ENCODE results near the gene MYO1D. TPM values are rescaled to one million over a fixed set of nuclear protein-coding genes. Genes with fewer than 3 reads are reported as not detected.

Gene MYO1D
- total and polyA plus RNA-seq, 2 of the 13 experiments (the other 11 are each of a cell fraction or from before 2014, with no cell fraction given): 13.2 to 17.3 TPM

GRCh38 chr17:32604966-32605365, 272.0 kb downstream of the MYO1D start:
- DNase-seq (ENCODE audit: low spot score) (peak; percentile 9), FAIRE-seq (peak; percentile 30), ATAC-seq (no peak)
- Histone ChIP-seq H3K4me2 (ENCODE audit: low read depth, low read length) (no peak overlapping the region), H3K79me2 (ENCODE audit: insufficient read depth, low read length) (no peaks in the 10 kb centered on the region), H3K4me3 (replicated peaks in 1 of 3; ENCODE audit: insufficient read depth in 1 of 3, low read depth in 2 of 3, low read length in 3 of 3) (no peak overlapping the region), H3K4me1 (ENCODE audit: insufficient read depth, low read length) (no peaks in the 10 kb centered on the region), H3K9me3 (ENCODE audit: low read length) (no peaks in the 10 kb centered on the region), H4K20me1 (ENCODE audit: insufficient read depth, low read length) (no peaks in the 10 kb centered on the region), H2AFZ (ENCODE audit: low read length) (no peak overlapping the region), H3K27ac (ENCODE audit: extremely low read length, insufficient read depth, low read length) (no peak overlapping the region), H3K36me3 (replicated peaks in 1 of 2; ENCODE audit: control insufficient read depth in 1 of 2, insufficient read depth in 2 of 2, low read length in 2 of 2) (no peaks in the 10 kb centered on the region; a peak in 1 of 5 replicates), H3K9ac (ENCODE audit: insufficient read depth, low read depth, low read length) (no peak overlapping the region), H3K27me3 (ENCODE audit: control insufficient read depth in 1 of 2, insufficient read depth in 2 of 2, low read length in 2 of 2) (no peaks in the 10 kb centered on the region)
- in situ Hi-C loops (cut with HindIII; ENCODE audit: extremely low pct_ligation_motif_present, low pct_unique_long_range_greater_than_20kb) (no loop called here), intact Hi-C loops (cut with micrococcal nuclease; ENCODE audit: unreplicated experiment) (no loop called here)
- BruUV-seq (replicated peaks): no TSS peak
- TF ChIP-seq, protein P1, sequence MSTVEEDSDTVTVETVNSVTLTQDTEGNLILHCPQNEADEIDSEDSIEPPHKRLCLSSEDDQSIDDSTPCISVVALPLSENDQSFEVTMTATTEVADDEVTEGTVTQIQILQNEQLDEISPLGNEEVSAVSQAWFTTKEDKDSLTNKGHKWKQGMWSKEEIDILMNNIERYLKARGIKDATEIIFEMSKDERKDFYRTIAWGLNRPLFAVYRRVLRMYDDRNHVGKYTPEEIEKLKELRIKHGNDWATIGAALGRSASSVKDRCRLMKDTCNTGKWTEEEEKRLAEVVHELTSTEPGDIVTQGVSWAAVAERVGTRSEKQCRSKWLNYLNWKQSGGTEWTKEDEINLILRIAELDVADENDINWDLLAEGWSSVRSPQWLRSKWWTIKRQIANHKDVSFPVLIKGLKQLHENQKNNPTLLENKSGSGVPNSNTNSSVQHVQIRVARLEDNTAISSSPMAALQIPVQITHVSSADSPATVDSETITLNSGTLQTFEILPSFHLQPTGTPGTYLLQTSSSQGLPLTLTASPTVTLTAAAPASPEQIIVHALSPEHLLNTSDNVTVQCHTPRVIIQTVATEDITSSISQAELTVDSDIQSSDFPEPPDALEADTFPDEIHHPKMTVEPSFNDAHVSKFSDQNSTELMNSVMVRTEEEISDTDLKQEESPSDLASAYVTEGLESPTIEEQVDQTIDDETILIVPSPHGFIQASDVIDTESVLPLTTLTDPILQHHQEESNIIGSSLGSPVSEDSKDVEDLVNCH (CRISPR knock-in tag; IDR thresholded peaks at IDR 0.05): no peak
- TF ChIP-seq NR2F6 (IDR thresholded peaks at IDR 0.05): no peak
- no peak for TF ChIP-seq NR2F6 (CRISPR knock-in tag; IDR thresholded peaks at IDR 0.05)
- no peak for TF ChIP-seq ZNF788 (CRISPR knock-in tag; IDR thresholded peaks at IDR 0.05; ENCODE audit: borderline replicate concordance)
- TF ChIP-seq ZNF232 (CRISPR knock-in tag; IDR thresholded peaks at IDR 0.05; ENCODE audit: borderline replicate concordance): no peak
- TF ChIP-seq SIX4 (CRISPR knock-in tag; IDR thresholded peaks at IDR 0.05): no peak
- TF ChIP-seq ZNF430 (CRISPR knock-in tag; IDR thresholded peaks at IDR 0.05): no peak
- TF ChIP-seq RFX5 (IDR thresholded peaks at IDR 0.05; ENCODE audit: low read depth, low read length): no peak
- TF ChIP-seq RERE (CRISPR knock-in tag; IDR thresholded peaks at IDR 0.05; ENCODE audit: low read depth): no peak
- TF ChIP-seq, protein P2, sequence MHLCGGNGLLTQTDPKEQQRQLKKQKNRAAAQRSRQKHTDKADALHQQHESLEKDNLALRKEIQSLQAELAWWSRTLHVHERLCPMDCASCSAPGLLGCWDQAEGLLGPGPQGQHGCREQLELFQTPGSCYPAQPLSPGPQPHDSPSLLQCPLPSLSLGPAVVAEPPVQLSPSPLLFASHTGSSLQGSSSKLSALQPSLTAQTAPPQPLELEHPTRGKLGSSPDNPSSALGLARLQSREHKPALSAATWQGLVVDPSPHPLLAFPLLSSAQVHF (CRISPR knock-in tag; IDR thresholded peaks at IDR 0.05): no peak
- TF ChIP-seq ZBTB8A (CRISPR knock-in tag; IDR thresholded peaks at IDR 0.05; ENCODE audit: borderline replicate concordance, low read depth): no peak
- POLR2A ChIA-PET: no interaction called here
- 67% methylated on average over 4 of the region's 4 CpGs for WGBS (ENCODE audit: low lambda C conversion rate)
- CTCF ChIA-PET (ENCODE audit: low intra/inter-chr PET ratio, low total read pairs): no interaction called here

Measured in HepG2 (cell line).